C4-2B (cell line): ENCODE results near the gene CCDC18.
"Not testable (repeated sequence)": the region's sequence is repeated elsewhere in the genome, so short reads cannot be mapped to it uniquely, and the experiment has no call there.

Source experiments
- H3K27ac ChIP-seq: fragments of 450-650 bp; 2 replicates; pipeline ENCODE4 v1.5.1; 2017
- CTCF ChIP-seq: fragments of 450-650 bp; conservative IDR thresholded peaks from 2 replicates; pipeline ENCODE4 v1.5.1; 2017; ENCODE audit warnings: mild to moderate bottlenecking
- ZFX ChIP-seq: fragments of 450-650 bp; IDR thresholded peaks from 2 replicates; pipeline ENCODE4 v1.6.1; 2017

CCDC18 gene

GRCh38 chr1:93219443-93219842 lies 38.9 kb downstream of the CCDC18 start:
- no peak overlapping the region for H3K27ac ChIP-seq
- TF ChIP-seq CTCF: no peak

- H3K27ac ChIP-seq: not testable (repeated sequence)
Measured at GRCh38 chr1:93220716-93221115, 40.2 kb downstream of the CCDC18 start.

- TF ChIP-seq CTCF: no peak
- no peak for TF ChIP-seq ZFX
- no peak overlapping the region for H3K27ac ChIP-seq
Measured at GRCh38 chr1:93221913-93222312, 41.4 kb downstream of the CCDC18 start.

- no peak for TF ChIP-seq ZFX
- TF ChIP-seq CTCF: no peak
- no peak overlapping the region for H3K27ac ChIP-seq
Measured at GRCh38 chr1:93223023-93223675, 42.6 kb downstream of the CCDC18 start.

GRCh38 chr1:93235261-93235660 lies 54.7 kb downstream of the CCDC18 start:
- TF ChIP-seq ZFX: no peak
- no peak for TF ChIP-seq CTCF
- no peak overlapping the region for H3K27ac ChIP-seq

- TF ChIP-seq CTCF: no peak
- no peak for TF ChIP-seq ZFX
- H3K27ac ChIP-seq: no peak overlapping the region
Measured at GRCh38 chr1:93237021-93237420, 56.5 kb downstream of the CCDC18 start.

- TF ChIP-seq CTCF: no peak
- TF ChIP-seq ZFX: no peak
- no peak overlapping the region for H3K27ac ChIP-seq
Measured at GRCh38 chr1:93238425-93238824, 57.9 kb downstream of the CCDC18 start.

GRCh38 chr1:93239863-93240262 lies 59.3 kb downstream of the CCDC18 start:
- no peak for TF ChIP-seq CTCF
- TF ChIP-seq ZFX: no peak
- H3K27ac ChIP-seq: no peak overlapping the region

GRCh38 chr1:93243233-93243632 lies 62.7 kb downstream of the CCDC18 start:
- not testable (repeated sequence) for H3K27ac ChIP-seq
